ENCODE data around the gene SERTM1. TPM values are rescaled to one million over a fixed set of nuclear protein-coding genes. Genes with fewer than 3 reads are reported as not detected.

SERTM1 gene
- total RNA-seq, 1 donor from 2014 or later: 0.09 TPM

- Mint-ChIP-seq H3K36me3 (ENCODE audit: low read depth) (no peaks in the 10 kb centered on the region), H3K27me3 (ENCODE audit: low read depth) (no peaks in the 10 kb centered on the region), H3K4me1 (peaks cover 8% of the 10 kb centered on the region), H3K27ac (ENCODE audit: unreplicated experiment) (no peak overlapping the region), H3K9me3 (peaks cover 8% of the 10 kb centered on the region), H3K4me3 (no peak overlapping the region)
- TF ChIP-seq CTCF (conservative IDR thresholded peaks at IDR 0.05): peak; percentile 84
- DNase-seq (ENCODE audit: low read depth, low spot score): peak; percentile 65
Observed at GRCh38 chr13:36736119-36736726, 62.4 kb downstream of the SERTM1 start.

- DNase-seq (ENCODE audit: low read depth, low spot score): no peak
- Mint-ChIP-seq H3K9me3 (peaks cover 9% of the 10 kb centered on the region), H3K27me3 (ENCODE audit: low read depth) (no peaks in the 10 kb centered on the region), H3K4me3 (no peak overlapping the region), H3K27ac (ENCODE audit: unreplicated experiment) (no peak overlapping the region), H3K36me3 (ENCODE audit: low read depth) (no peaks in the 10 kb centered on the region), H3K4me1 (peaks cover 8% of the 10 kb centered on the region)
- no peak for TF ChIP-seq CTCF (conservative IDR thresholded peaks at IDR 0.05)
Observed at GRCh38 chr13:36737524-36738083, 63.8 kb downstream of the SERTM1 start.

- H3K27me3 Mint-ChIP-seq (ENCODE audit: low read depth): no peaks in the 10 kb centered on the region
- no peak for DNase-seq (ENCODE audit: low read depth, low spot score)
- no peak for TF ChIP-seq CTCF (conservative IDR thresholded peaks at IDR 0.05)
- no peak overlapping the region for H3K27ac Mint-ChIP-seq (ENCODE audit: unreplicated experiment)
- H3K4me1 Mint-ChIP-seq: no peaks in the 10 kb centered on the region
- H3K9me3 Mint-ChIP-seq: peaks cover 17% of the 10 kb centered on the region
- no peak overlapping the region for H3K4me3 Mint-ChIP-seq
- no peaks in the 10 kb centered on the region for H3K36me3 Mint-ChIP-seq (ENCODE audit: low read depth)
Observed at GRCh38 chr13:36745436-36745835, 71.6 kb downstream of the SERTM1 start.

- H3K27ac Mint-ChIP-seq (ENCODE audit: unreplicated experiment): no peak overlapping the region
- H3K9me3 Mint-ChIP-seq: peaks cover 17% of the 10 kb centered on the region
- no peaks in the 10 kb centered on the region for H3K36me3 Mint-ChIP-seq (ENCODE audit: low read depth)
- no peak for TF ChIP-seq CTCF (conservative IDR thresholded peaks at IDR 0.05)
- no peak for DNase-seq (ENCODE audit: low read depth, low spot score)
- no peak overlapping the region for H3K4me3 Mint-ChIP-seq
- no peaks in the 10 kb centered on the region for H3K4me1 Mint-ChIP-seq
- H3K27me3 Mint-ChIP-seq (ENCODE audit: low read depth): no peaks in the 10 kb centered on the region
Observed at GRCh38 chr13:36746051-36746450, 72.2 kb downstream of the SERTM1 start.

Other genes with a start within 250 kb of the SERTM1 start
- 0.25 and 0.26 TPM in 2 replicates for gene CCNA1, start 241.5 kb upstream of the SERTM1 start, total RNA-seq
- gene RFXAP, start 145.2 kb downstream of the SERTM1 start, total RNA-seq: 13.9 and 17.1 TPM in 2 replicates
- 2.2 and 2.6 TPM in 2 replicates for gene SMAD9, start 246.2 kb downstream of the SERTM1 start, total RNA-seq

Data from neural crest cell (in vitro differentiated cells).